Activated CD4-positive, alpha-beta T cell treated with anti-CD3 and anti-CD28 coated beads, Interleukin-2, amount 10 ng/mL, durations not matched to agents 24 days and 14 days (primary cell): ENCODE measurements around the gene HPCAL4. TPM values are rescaled to one million over a fixed set of nuclear protein-coding genes. Genes with fewer than 3 reads are reported as not detected.
A peak's percentile ranks its signal among the peaks of the same experiment; 100 is the strongest.

ENCODE experiments used
- DNase-seq: peaks from one replicate; pipeline ENCODE4 v3.0.0; 2022
- H3K27ac Mint-ChIP-seq: one replicate; pipeline ENCODE4 v1.8.0; 2022; ENCODE audit warnings: mild to moderate bottlenecking, mixed read lengths
- H3K27me3 Mint-ChIP-seq: one replicate; pipeline ENCODE4 v1.8.0; 2022; ENCODE audit warnings: mixed read lengths
- H3K36me3 Mint-ChIP-seq: one replicate; pipeline ENCODE4 v1.8.0; 2022; ENCODE audit warnings: low read depth, mild to moderate bottlenecking, mixed read lengths
- H3K4me1 Mint-ChIP-seq: one replicate; pipeline ENCODE4 v1.8.0; 2021; ENCODE audit warnings: mixed read lengths
- H3K4me3 Mint-ChIP-seq: one replicate; pipeline ENCODE4 v1.8.0; 2022; ENCODE audit warnings: mild to moderate bottlenecking, moderate library complexity, mixed read lengths
- H3K9me3 Mint-ChIP-seq: one replicate; pipeline ENCODE4 v1.8.0; 2021; ENCODE audit warnings: mixed read lengths
- intact Hi-C: fragments of 100-400 bp; cut with micrococcal nuclease; formaldehyde crosslinking; loops from one replicate; pipeline ENCODE4 v1.15.1; 2023
- total RNA-seq: library from RNA; stranded (reverse); gene quantifications from 2 replicates; pipeline ENCODE4 v1.2.3, GENCODE V29; 2022

Gene HPCAL4
- total RNA-seq, 1 donor from 2014 or later: 0.44 TPM

DNA sequence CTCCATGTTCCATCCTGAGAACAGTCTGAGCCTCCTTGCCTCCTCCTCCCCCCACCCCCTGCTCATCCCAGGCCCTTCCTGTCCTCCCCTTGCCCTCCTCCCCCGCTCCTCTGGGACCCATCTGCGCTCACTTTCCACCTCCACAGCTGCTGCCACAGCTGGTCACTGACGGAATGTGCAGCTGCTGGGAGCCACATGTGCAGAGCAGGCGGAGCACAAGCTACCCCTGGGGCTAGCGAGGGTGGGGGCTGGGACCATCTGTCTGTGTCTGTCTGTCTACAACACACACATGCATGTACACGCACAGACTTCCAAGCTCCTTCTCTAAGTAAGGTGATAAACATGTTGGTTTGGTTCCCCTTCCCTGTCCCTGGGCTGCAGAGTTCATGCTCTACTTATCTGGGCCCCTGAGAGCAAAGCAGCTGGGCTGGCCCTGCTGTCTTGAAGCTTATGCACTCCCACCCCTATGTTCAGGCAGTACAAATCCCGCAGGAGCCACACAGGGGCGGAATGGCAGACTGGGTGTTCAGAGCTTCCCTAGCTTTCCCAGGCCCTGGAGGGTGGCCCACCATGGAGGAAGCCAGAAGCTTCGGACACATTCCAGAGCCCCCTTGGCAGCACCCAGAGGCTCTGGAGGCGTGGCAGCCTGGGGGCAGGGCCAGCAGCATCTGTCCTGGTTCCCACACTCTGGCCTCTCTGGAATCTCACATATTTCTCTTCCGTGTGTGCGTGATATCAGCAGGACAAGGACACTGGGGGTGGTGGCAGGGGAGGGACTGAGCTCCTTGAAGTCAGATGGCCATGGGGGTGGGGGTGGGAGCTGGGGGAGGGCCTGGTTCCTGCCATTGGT, 44.8 kb downstream of the HPCAL4 start:
- no peaks in the 10 kb centered on the region for H3K4me1 Mint-ChIP-seq
- DNase-seq: no peak
- peaks cover 9% of the 10 kb centered on the region for H3K27me3 Mint-ChIP-seq
- H3K9me3 Mint-ChIP-seq: no peaks in the 10 kb centered on the region
- no peak overlapping the region for H3K4me3 Mint-ChIP-seq
- intact Hi-C loops: no loop called here
- no peaks in the 10 kb centered on the region for H3K36me3 Mint-ChIP-seq
- H3K27ac Mint-ChIP-seq: no peak overlapping the region

DNA sequence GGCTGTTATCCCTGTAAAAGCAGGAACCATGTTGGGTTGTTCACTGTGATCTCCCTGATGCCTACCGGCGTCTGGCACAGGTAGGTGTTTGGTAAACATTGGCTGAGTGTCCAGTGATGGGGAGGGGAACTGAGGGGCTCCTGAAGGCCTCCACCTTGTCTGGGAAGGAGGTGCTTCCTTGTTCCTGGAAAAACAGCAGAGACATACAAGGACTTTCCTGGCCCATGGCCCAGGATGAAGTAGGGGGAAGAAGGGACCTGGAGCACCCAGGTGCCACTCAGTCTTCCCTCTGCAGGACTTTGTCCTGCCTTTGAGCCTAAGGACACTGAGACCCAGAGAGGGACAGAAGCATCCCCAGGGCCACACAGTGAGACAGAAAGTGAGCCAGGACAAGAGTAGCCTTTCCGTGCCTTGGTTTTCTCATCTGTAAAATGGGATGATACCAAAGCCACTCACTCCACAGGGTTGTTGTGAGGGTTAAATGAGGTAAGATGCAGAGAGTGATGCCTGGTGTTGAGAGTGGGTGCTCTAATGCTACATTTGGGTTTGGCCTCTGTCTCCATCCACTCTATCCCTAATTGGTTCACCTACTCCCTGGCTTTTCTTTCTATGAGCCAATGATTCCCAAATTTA, 45.7 kb downstream of the HPCAL4 start:
- Mint-ChIP-seq H3K36me3 (no peaks in the 10 kb centered on the region), H3K9me3 (no peaks in the 10 kb centered on the region), H3K4me1 (no peaks in the 10 kb centered on the region), H3K27ac (no peak overlapping the region), H3K4me3 (no peak overlapping the region), H3K27me3 (peaks cover 14% of the 10 kb centered on the region)
- no peak for DNase-seq
- intact Hi-C loops: no loop called here

DNA sequence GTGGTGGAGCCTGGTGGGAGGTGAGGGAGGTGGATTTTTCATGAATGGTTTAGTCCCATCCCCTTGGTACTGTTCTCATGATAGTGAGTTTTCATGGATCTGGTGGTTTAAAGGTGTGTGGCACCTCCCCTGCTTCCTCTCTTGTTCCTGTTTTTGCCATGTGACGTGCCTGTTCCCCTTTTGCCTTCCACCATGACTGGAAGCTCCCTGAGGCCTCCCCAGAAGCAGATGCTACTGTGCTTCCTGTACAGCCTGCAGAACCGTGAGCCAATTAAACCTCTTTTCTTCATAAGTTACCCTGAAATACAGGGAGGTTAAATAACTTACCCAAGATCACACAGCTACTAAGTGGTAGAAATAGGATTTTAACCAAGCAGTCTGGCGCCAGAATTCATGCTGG, 47.5 kb downstream of the HPCAL4 start:
- intact Hi-C loops: no loop called here

GRCh38 chr1:39642796-39643195, 48.4 kb downstream of the HPCAL4 start:
- no peak overlapping the region for H3K27ac Mint-ChIP-seq

More for the DNA sequence above, 47.5 kb downstream of the HPCAL4 start:
- H3K9me3 Mint-ChIP-seq: no peaks in the 10 kb centered on the region
- H3K4me3 Mint-ChIP-seq: no peak overlapping the region
- no peak overlapping the region for H3K27ac Mint-ChIP-seq
- H3K36me3 Mint-ChIP-seq: no peaks in the 10 kb centered on the region
- no peak for DNase-seq
- peaks cover 19% of the 10 kb centered on the region for H3K27me3 Mint-ChIP-seq
- H3K4me1 Mint-ChIP-seq: no peaks in the 10 kb centered on the region

GRCh38 chr1:39640861-39641260, 50.4 kb downstream of the HPCAL4 start:
- Mint-ChIP-seq H3K27me3 (peaks cover 35% of the 10 kb centered on the region), H3K36me3 (no peaks in the 10 kb centered on the region), H3K27ac (no peak overlapping the region), H3K4me1 (no peaks in the 10 kb centered on the region), H3K9me3 (no peaks in the 10 kb centered on the region), H3K4me3 (no peak overlapping the region)
- DNase-seq: no peak
- intact Hi-C loops: no loop called here

More at GRCh38 chr1:39642796-39643195, 48.4 kb downstream of the HPCAL4 start:
- Mint-ChIP-seq H3K9me3 (no peaks in the 10 kb centered on the region), H3K4me3 (no peak overlapping the region), H3K36me3 (no peaks in the 10 kb centered on the region), H3K4me1 (no peaks in the 10 kb centered on the region), H3K27me3 (peaks cover 27% of the 10 kb centered on the region)
- intact Hi-C loops: no loop called here
- DNase-seq: no peak

DNA sequence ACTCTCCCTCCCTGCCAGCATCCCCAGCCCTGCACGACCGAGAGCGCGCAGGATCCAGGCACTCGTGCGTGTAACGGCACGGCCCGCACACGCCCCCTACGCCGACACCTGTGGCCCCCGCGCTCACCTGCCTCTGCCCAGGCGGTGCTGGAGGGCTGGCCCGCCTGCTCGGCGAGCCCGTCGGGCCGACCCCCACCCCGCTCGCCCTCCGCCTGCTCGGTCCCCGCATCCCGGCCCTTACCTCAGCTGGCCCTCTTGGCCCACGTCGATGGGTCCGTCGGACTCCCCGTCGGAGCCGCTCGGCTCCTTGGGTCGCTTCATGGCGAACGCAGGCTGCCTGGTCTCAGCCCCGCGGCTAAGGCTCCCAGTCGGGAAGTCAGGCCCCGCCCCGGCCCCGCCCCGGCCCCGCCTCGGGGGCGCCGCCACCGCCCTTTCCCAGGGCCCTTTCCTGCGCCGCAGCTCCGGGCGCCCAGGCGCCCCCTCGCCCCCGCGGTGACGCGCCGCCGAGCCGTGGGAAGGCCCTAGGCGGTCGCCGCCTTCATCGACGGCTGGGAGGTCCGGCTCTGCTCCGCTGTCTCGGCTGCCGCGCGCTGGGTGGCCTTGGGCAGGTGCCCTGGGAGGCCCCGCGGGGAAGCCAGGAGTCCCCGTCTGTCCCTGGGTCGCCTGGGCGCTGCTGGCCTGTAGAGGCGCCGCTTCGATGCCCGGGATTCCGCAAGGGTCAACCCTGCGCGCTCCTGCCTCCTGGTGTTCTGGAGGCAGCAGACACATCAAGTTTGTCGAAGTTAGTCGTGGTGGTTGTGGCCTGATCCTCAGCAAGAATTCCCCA, 51.7 kb downstream of the HPCAL4 start, which contains the start of gene HEYL:
Gene HEYL (minus strand): TSS at position 339 of the 826 bp plus-strand sequence. CDS start 18 bp downstream, at position 321.
- intact Hi-C loops: loop anchor here (2.0 kb wide), 1 partner anchor 19 kb away; no protein-coding TSS in a partner anchor
- peaks cover 36% of the 10 kb centered on the region for H3K27me3 Mint-ChIP-seq
- H3K4me1 Mint-ChIP-seq: no peaks in the 10 kb centered on the region
- H3K4me3 Mint-ChIP-seq: peak within 1 kb of the TSS; percentile 69
- H3K9me3 Mint-ChIP-seq: no peaks in the 10 kb centered on the region
- H3K36me3 Mint-ChIP-seq: no peaks in the 10 kb centered on the region
- peak; percentile 93 for DNase-seq
- no peak within 1 kb of the TSS for H3K27ac Mint-ChIP-seq

GRCh38 chr1:39638965-39639304, 52.3 kb downstream of the HPCAL4 start:
- Mint-ChIP-seq H3K4me3 (peak overlapping the region; percentile 69), H3K27me3 (peaks cover 39% of the 10 kb centered on the region), H3K4me1 (no peaks in the 10 kb centered on the region), H3K9me3 (no peaks in the 10 kb centered on the region), H3K36me3 (no peaks in the 10 kb centered on the region), H3K27ac (no peak overlapping the region)
- no peak for DNase-seq
- intact Hi-C loops: loop anchor here (2.0 kb wide), 1 partner anchor 20 kb away; no protein-coding TSS in a partner anchor

GRCh38 chr1:39637361-39637760, 53.9 kb downstream of the HPCAL4 start:
- no peak overlapping the region for H3K27ac Mint-ChIP-seq
- DNase-seq: no peak
- H3K4me3 Mint-ChIP-seq: no peak overlapping the region
- peaks cover 3% of the 10 kb centered on the region for H3K4me1 Mint-ChIP-seq
- intact Hi-C loops: no loop called here
- H3K9me3 Mint-ChIP-seq: no peaks in the 10 kb centered on the region
- peaks cover 40% of the 10 kb centered on the region for H3K27me3 Mint-ChIP-seq
- H3K36me3 Mint-ChIP-seq: no peaks in the 10 kb centered on the region

DNA sequence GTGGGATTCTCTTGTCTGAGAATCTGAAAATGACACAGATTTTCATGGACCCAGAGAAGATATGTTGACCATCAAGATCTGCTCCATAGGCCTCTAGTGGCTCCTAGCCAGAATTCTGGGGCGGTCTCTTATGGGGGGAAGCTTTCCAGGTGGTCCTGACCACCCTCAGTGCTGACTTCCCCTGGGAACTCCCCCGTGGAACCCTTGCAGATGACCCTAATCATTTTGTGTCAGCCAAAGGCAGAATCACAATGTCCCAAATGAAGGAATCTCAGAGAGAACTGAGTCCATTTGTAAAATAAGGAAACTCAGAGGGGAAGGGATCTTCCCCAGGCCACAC, 55.4 kb downstream of the HPCAL4 start:
- H3K4me1 Mint-ChIP-seq: peaks cover 14% of the 10 kb centered on the region
- H3K27me3 Mint-ChIP-seq: peaks cover 38% of the 10 kb centered on the region
- H3K4me3 Mint-ChIP-seq: no peak overlapping the region
- H3K9me3 Mint-ChIP-seq: no peaks in the 10 kb centered on the region
- no peak overlapping the region for H3K27ac Mint-ChIP-seq
- H3K36me3 Mint-ChIP-seq: no peaks in the 10 kb centered on the region
- DNase-seq: no peak
- intact Hi-C loops: no loop called here

DNA sequence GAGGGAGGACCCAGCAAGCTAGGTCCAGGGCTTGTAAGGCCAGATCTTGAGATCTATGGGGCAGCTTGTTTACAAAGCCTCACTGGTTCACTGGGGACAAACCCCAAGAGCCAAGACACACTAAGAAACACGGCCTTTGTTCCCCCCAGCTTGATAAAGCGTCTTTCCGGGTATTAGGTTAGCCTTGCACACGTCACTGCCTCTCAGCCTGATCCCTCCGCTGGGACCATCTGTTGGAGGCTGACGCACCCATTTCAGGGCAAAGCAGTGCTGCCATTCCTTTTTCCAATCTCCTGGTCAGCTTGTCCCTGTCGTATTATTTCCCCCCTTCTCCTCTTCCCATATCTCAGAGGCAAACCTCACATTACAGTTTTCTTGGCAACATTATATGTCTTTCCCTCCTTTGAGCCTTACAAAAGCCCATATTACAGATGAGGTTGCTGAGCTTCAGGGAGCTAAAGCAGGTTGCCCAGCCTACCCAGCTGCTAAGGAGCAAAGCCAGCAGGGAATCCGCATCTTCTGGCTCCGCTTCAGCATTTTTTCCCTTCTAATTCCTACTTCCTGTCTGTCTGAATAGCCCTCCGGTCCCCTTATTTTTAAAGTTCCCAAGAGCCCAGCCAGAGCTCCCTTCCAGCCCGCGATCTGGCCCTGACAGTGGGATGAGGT, 55.9 kb downstream of the HPCAL4 start:
- H3K9me3 Mint-ChIP-seq: no peaks in the 10 kb centered on the region
- peaks cover 14% of the 10 kb centered on the region for H3K4me1 Mint-ChIP-seq
- DNase-seq: no peak
- no peaks in the 10 kb centered on the region for H3K36me3 Mint-ChIP-seq
- H3K27ac Mint-ChIP-seq: no peak overlapping the region
- H3K27me3 Mint-ChIP-seq: peaks cover 34% of the 10 kb centered on the region
- no peak overlapping the region for H3K4me3 Mint-ChIP-seq
- intact Hi-C loops: no loop called here

DNA sequence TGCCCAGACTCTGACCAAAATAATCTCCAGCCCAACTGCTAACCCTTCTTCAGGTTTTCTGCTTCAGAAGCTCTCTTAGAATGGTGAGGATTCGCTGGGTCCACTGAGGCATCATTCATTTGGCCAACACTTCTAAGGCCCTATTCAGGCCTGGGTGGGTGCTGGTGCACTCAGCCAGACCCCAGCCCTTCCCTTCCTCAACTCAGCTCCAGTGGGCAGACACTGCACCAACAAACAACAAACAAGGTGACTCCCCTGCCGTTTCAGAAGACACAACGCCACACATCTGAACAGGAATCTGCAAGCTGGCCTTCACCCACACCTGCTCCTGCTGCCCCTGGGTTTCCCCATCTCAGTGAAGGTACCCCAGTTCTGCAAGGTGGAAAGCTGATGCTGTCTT, 57.8 kb downstream of the HPCAL4 start:
- Mint-ChIP-seq H3K9me3 (no peaks in the 10 kb centered on the region), H3K4me1 (peaks cover 16% of the 10 kb centered on the region), H3K4me3 (no peak overlapping the region), H3K36me3 (no peaks in the 10 kb centered on the region), H3K27ac (no peak overlapping the region), H3K27me3 (peaks cover 28% of the 10 kb centered on the region)
- intact Hi-C loops: no loop called here
- no peak for DNase-seq

- no peak overlapping the region for H3K27ac Mint-ChIP-seq
- H3K9me3 Mint-ChIP-seq: no peaks in the 10 kb centered on the region
- intact Hi-C loops: no loop called here
- H3K4me3 Mint-ChIP-seq: no peak overlapping the region
- DNase-seq: no peak
- peaks cover 16% of the 10 kb centered on the region for H3K4me1 Mint-ChIP-seq
- H3K27me3 Mint-ChIP-seq: peaks cover 23% of the 10 kb centered on the region
- no peaks in the 10 kb centered on the region for H3K36me3 Mint-ChIP-seq
Measured at GRCh38 chr1:39632682-39633417, 58.4 kb downstream of the HPCAL4 start.

DNA sequence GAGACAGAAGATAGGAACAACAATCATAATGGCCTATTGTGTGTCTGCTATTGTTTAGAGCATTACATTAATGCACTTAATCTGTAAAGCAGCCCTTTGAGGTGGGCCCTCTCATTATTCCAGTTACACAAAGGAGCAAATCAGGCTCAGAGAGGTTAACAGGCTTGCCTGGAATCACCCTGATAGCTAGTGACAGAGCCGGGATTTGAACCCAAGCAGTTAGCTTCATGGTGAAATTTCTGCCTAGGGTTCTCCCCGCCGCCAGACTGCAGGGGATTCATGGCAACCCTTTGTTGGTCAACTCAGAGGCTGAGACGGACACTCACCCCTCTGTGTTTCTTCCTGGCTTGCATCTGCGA, 58.9 kb downstream of the HPCAL4 start:
- intact Hi-C loops: no loop called here
- no peak overlapping the region for H3K4me3 Mint-ChIP-seq
- peaks cover 16% of the 10 kb centered on the region for H3K4me1 Mint-ChIP-seq
- peaks cover 17% of the 10 kb centered on the region for H3K27me3 Mint-ChIP-seq
- DNase-seq: no peak
- H3K36me3 Mint-ChIP-seq: no peaks in the 10 kb centered on the region
- no peaks in the 10 kb centered on the region for H3K9me3 Mint-ChIP-seq
- no peak overlapping the region for H3K27ac Mint-ChIP-seq
